NOMO-1 treated with DMSO at 0.1 percent for 48 hours (cell line): Measurements from ENCODE around the gene RPS6KA1.

Source experiments
- DNase-seq: peaks from one replicate; lab custom pipeline; 2025; ENCODE audit not compliant: unreplicated experiment; lab: John Stamatoyannopoulos, UW

RPS6KA1 gene

DNA sequence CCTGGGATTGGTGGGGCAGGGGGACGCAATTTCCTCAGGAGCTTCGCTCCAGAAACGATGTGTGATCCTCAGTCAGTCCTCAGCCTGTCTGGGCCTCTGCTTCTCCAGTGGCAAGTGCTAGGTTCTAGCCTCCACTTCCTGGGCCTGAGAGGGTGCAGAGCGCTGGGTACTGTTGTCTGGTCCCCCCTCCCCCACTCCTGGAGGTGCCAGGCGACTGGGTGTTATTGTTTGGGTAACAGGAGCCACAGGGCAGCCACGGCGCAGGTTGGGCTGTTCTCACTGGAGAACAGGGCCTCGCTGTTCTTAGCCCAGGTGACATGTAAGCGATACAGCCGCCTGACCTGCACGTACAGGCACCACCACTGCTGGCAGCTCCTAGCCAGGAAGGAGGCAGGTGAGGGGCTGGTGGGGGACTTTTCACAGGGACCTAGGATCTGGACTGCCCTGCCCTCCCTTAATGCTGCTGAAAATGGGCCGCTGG is 2.1 kb downstream of the RPS6KA1 start:
- DNase-seq, result no peak

- no peak for DNase-seq
These were observed 4.5 kb downstream of the RPS6KA1 start for GRCh38 chr1:26533951-26534509.

DNA sequence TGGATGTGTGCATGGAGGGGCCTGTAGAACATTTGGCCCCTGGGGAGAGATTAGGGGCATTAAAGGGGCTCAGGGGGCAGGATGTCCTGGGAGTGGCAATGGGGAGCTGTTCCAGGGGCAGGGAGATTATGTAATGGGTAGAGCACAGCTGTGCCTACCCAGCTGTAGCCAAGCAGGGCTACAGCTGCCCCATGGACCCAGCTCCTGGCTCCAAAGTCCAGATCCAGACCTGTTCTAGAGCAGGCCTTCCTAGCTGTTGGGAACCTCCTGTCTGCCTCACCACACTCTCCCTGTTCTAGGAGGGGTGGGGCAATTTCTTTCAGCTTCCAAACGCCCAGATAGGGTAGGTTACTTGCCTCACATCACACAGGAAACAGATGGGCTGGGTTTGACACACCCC is 5.6 kb downstream of the RPS6KA1 start:
- no peak for DNase-seq

GRCh38 chr1:26536081-26536480 is 6.5 kb downstream of the RPS6KA1 start:
- DNase-seq, result no peak

- no peak for DNase-seq
These were observed 7.0 kb downstream of the RPS6KA1 start for GRCh38 chr1:26536521-26536920.

- peak; percentile 98 for DNase-seq
These were observed 8.4 kb downstream of the RPS6KA1 start for GRCh38 chr1:26537951-26538352.

DNA sequence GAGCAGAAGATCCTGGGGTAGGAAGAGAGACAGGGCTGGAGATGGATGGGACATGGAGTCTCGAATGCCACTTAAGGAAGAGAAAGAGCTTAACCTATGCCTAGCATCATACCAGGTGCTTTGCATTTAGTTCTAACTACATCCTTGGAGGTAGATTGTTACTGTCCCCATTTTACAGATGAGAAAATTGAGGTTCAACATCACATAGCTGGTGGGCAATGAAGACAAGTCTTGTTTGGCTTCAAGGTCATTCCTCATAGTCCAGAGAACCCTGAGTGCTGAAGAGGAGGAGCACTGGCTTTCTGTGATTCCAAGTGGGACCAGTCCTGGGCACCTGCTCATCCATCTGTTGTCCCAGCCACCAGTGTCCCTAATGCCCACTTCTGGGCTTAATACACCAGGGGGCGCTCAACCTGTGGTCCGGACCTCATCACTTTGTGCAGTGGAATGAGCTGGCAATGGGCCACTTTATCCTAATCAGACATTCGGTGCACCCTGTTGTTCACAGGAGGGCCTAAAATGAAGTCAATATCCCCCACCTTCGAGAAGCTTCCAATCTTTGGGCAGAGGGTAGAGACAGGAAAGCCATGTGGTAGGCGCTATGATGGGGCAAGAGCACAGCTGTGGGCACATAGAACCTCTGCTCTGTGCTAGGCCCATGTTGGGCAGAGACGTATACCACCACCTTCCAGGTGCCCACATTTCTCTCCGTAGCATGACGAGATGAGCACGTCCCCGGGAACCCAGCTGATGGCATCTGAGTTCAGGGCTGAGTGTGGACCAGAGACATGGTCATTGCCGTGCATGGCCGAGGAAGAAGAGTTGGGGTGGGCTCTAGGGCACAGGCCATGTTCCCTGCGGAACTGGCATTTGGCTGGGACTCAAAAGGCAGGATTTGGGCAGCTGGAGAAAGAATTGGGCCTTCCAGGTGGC is 9.2 kb downstream of the RPS6KA1 start:
- peak; percentile 18 for DNase-seq

DNA sequence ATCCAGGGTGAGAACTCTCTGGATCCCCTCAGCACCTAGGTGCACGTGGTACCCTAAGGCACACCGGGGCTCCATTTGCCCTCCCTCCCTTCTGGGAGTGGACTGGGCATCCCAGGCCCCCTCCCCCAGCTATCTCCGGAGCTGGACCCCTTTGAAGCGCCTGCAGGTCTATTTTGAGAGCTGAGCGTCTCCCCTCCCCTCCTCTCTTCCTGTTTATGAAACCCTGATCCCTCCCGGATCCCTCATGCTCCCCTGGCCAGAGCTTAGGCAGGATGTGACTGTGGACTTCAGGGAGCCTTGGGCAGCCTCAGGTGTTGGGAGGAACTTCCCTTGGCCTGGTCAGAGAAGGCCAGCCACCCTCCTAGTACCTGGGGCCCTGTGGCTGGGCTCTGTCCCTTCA is 10.2 kb downstream of the RPS6KA1 start:
- no peak for DNase-seq

- DNase-seq, result no peak
These were observed 10.8 kb downstream of the RPS6KA1 start for GRCh38 chr1:26540351-26540750.

GRCh38 chr1:26541431-26541815 is 11.9 kb downstream of the RPS6KA1 start:
- DNase-seq, result no peak

DNA sequence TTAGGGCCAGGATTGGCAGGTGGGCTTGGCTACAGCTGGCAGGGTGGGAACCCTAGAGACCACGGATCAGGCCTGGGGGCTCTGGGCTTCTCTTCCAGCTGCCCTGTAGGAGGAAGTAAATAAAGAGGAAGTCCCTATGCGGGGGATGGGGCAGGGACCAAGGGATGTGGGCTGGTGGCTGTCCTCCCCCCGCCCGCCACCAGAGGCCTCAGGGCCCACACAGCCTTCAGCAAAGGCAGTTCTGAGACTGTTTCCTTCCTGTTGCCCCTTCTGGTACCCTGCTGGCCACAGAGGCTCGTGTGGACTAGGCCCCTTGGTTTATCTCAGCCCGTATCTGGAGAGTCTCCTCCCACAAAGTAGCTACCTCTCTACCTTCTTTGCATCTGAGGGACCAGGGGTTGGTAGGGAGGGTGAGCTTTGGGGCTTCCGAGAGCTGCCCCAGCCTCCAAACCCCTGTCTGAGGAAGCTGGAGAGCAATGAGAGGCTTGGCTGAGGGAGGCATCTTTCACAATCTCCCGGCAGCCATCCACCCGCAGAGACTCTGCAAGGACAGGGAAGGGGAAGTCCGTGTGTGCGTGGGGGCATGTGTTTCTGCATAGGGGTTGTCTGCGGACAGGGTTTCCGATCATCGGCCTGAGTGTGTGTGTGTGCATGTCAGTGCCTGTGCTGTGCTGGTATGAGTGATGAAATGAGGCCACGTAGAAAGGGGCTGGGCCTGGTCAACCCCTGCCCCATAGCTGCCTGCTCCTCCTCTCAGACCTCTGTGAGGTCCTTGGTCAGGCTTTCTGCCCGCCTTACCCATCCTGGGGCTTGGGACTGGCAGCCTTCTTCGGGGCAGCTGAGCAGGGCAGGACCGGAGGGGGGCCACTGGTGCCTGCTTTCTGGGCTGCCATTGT is 12.5 kb downstream of the RPS6KA1 start:
- peak; percentile 98 for DNase-seq

- DNase-seq, result peak; percentile 24
These were observed 13.3 kb downstream of the RPS6KA1 start for GRCh38 chr1:26542771-26543451.

GRCh38 chr1:26543462-26543861 is 13.9 kb downstream of the RPS6KA1 start:
- DNase-seq, result no peak

- no peak for DNase-seq
These were observed 14.6 kb downstream of the RPS6KA1 start for GRCh38 chr1:26544126-26544525.

GRCh38 chr1:26545969-26546323 is 16.4 kb downstream of the RPS6KA1 start:
- no peak for DNase-seq

DNA sequence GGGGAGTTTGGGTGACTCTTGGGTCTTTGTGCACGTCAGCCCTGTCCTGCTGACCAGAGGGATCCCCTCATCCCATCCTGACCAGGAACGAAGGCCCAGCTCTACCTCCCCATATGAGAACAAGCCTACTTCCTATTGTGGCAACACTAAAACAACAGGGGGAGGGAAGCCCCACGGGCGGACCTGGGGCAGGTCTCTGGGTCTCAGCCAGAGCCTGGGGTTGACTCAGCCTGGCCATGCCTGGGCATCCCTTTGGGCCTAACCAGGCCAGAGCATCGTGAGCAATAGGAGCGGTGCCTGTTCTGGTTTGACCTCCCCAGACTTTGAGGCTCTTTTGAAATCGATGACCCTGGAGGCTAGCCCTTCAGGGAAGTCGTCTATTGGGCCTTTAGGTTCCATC is 16.8 kb downstream of the RPS6KA1 start:
- no peak for DNase-seq

DNA sequence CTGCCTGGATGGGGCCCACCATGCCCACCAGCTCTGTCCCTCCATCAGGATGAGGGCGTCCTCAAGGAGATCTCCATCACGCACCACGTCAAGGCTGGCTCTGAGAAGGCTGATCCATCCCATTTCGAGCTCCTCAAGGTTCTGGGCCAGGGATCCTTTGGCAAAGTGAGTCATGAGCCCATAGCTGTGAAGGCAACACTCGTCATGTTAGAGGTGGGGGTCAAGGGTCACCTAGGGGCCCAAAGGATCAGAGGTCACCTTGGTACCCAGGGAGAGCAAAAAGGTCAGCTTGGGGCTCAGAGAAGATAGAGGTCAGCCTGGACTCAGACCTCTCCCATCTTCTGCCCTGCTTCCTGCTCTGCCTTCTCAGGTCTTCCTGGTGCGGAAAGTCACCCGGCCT is 17.3 kb downstream of the RPS6KA1 start:
- DNase-seq, result no peak

GRCh38 chr1:26548841-26549240 is 19.3 kb downstream of the RPS6KA1 start:
- no peak for DNase-seq

GRCh38 chr1:26550946-26551345 is 21.4 kb downstream of the RPS6KA1 start:
- DNase-seq, result no peak

- DNase-seq, result no peak
These were observed 23.2 kb downstream of the RPS6KA1 start for GRCh38 chr1:26552720-26553119.
